DMS114 treated with DMSO at 0.1 percent for 48 hours (cell line): ENCODE results near the gene TMEM165.

ENCODE experiments used
- DNase-seq: peaks from one replicate; lab custom pipeline; 2025; ENCODE audit not compliant: unreplicated experiment; lab: John Stamatoyannopoulos, UW

The TMEM165 gene

DNA sequence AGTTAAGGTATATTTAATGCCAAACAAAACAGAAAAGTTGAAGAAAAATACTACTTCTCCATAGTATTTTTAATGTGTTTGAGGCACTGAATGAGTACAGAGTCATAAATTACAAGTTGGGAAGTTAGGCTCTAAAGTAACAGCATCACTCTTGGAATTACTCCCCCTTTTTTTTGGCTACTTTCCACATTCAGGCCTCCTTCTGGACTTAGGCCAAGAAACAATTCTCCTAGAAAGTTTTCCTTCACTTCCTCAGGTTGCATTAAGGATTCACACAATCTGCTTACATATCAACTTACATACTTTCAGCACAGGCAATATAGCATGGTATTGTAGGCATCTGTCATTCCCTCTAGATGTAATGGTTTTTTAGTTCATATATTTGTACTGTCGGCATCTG, 52.1 kb downstream of the TMEM165 start:
- no peak for DNase-seq

DNA sequence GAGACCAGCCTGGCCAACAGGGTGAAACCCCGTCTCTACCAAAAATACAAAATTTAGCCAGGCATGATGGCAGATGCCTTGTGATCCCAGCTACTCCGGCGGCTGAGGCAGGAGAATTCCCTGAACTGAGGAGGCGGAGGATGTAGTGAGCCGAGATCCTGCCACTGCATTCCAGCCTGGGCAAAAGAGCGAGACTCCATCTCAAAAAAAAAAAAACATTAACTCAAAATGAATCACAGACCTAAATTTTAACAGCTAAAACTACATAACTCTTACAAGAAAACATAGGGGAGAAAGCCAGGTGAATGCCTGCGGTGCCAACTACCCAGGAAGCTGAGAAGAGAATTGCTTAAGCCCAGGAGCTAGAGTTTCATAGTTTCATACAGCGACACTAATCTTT, 54.8 kb downstream of the TMEM165 start:
- no peak for DNase-seq

DNA sequence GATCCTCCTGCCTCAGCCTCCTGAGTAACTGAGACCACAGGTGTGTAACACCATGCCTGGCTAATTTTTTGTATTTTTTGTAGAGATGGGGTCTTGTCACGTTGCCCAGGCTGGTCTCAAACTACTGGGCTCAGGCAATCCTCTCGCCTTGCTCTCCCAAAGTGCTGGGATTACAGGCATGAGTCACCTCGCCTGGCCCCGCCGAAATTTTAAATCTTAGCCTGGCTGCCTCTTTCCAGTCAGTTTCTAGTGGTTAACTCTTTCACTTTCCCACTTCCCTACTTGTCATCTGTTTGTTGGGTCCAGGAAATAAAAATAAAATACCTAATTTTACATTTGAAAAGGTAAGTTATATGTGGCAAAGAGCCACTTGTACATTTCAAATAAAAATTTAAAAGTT, 62.4 kb downstream of the TMEM165 start:
- no peak for DNase-seq

DNA sequence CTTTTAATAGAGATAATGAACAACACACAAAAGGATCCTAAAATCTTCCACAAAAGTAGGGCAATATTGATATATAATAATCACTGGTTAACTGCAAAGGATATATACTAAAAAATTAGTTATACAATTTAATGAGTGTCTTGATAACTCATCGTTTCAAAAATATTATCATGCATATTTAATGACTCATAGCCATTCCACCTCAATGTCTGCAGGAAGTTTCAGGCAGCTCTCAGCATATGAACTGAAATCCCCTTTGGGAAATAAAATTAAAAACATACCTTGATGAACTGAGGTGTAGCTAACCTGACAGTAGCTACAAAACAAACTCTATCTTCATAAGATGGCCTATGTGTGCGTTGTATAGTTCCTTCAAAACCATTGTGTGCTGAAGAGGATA, 62.9 kb downstream of the TMEM165 start:
- no peak for DNase-seq

DNA sequence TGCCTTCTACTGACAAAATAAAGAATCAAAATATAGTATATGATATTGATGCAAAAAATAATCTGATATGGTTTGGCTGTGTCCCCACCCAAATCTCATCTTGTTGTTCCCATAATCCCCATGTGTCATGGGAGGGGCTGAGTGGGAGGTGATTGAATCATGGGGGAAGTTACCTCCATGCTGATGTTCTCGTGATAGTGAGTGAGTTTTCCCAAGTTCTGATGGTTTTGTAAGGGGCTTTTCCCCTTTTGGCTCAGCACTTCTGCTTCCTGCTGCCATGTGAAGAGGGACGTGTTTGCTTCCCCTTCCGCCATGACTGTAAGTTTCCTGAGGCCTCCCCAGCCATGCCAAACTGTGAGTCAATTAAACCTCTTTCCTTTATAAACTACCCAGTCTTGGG, 70.2 kb downstream of the TMEM165 start:
- no peak for DNase-seq

DNA sequence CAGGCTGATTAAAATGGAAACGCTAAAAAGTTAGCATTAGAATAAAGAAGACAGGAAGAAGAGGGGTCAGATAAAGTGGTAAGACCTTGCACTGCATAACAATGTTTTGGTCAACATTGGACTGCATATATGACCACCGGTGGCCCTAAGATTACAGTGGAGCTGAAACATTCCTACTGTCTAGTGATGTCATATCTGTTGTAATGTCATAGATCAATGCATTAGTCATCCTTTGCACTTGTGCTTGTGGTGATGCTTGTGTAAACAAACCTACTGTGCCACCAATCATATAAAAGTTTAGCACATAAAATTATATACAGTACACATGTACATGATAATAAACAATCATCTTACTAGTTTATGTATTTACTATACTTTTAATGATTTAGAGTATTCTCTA, 73.0 kb downstream of the TMEM165 start:
- no peak for DNase-seq

DNA sequence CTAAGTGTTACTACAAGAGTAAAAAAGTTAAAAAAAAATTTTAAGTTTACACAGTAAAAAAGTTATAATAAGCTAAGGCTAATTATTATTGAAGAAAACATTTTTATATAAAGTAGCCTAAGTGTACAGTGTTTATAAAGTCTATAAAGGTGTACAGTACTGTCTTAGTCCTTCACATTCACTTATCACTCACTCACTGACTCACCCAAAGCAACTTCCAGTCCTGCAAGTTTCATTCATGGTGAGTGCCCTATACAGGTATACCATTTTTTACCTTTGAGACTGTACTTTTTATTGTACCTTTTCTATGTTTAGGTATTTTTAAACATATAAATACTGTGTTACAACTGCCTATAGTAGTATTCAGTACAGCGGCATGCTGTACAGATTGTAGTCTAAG, 74.2 kb downstream of the TMEM165 start:
- no peak for DNase-seq
